DOHH2 (cell line): Measurements from ENCODE around the gene ORAI2.

Experiments used
- EZH2phosphoT487 ChIP-seq: fragments of 200-600 bp; sonication (generic); IDR thresholded peaks from 2 replicates; pipeline ENCODE4 v1.6.1; 2017; ENCODE audit warnings: borderline replicate concordance, mild to moderate bottlenecking, antibody characterized with exemption, low read length, moderate library complexity, mixed read lengths
- TF ChIP-seq, protein P1 (sequence below): fragments of 200-600 bp; sonication (generic); IDR thresholded peaks from one replicate; pipeline ENCODE4 v1.5.1; 2014; ENCODE audit warnings: antibody characterized with exemption, mild to moderate bottlenecking, low read depth, low read length; ENCODE audit not compliant: poor library complexity, severe bottlenecking

GRCh38 chr7:102403563-102403962 lies 29.8 kb upstream of the ORAI2 start:
- TF ChIP-seq, protein P1, sequence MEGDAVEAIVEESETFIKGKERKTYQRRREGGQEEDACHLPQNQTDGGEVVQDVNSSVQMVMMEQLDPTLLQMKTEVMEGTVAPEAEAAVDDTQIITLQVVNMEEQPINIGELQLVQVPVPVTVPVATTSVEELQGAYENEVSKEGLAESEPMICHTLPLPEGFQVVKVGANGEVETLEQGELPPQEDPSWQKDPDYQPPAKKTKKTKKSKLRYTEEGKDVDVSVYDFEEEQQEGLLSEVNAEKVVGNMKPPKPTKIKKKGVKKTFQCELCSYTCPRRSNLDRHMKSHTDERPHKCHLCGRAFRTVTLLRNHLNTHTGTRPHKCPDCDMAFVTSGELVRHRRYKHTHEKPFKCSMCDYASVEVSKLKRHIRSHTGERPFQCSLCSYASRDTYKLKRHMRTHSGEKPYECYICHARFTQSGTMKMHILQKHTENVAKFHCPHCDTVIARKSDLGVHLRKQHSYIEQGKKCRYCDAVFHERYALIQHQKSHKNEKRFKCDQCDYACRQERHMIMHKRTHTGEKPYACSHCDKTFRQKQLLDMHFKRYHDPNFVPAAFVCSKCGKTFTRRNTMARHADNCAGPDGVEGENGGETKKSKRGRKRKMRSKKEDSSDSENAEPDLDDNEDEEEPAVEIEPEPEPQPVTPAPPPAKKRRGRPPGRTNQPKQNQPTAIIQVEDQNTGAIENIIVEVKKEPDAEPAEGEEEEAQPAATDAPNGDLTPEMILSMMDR = no peak
- no peak for TF ChIP-seq EZH2phosphoT487
